ENCODE data around the gene LYSMD1. TPM values are rescaled to one million over a fixed set of nuclear protein-coding genes. Genes with fewer than 3 reads are reported as not detected.

LYSMD1 gene
- total RNA-seq (2021; fragmentation: NEBNext Ultra II Directional; extraction: Animal tissue kit (Norgen Biotek cat#: 25700)) (4.9 and 6.0 TPM in 2 replicates), polyA plus RNA-seq (2011; rRNA removed) (2.4 and 2.5 TPM in 2 replicates), polyA minus RNA-seq (2011; rRNA and poly(A)+ RNA removed) (5.1 and 7.4 TPM in 2 replicates)
- 4.3 TPM for polyA plus RNA-seq (2011; cell fraction: cytosol; rRNA removed)
- polyA plus RNA-seq (2011; cell fraction: nucleus; rRNA removed), result 5.4 TPM
- polyA plus RNA-seq (2012, experiment 1 of 2), result 4.8 to 6.5 TPM (median 6.0 TPM) in 4 replicates
- polyA plus RNA-seq (2012, experiment 2 of 2), result 4.9 TPM
- polyA plus RNA-seq (2013, experiment 1 of 2), result 3.3 TPM
- polyA plus RNA-seq (2013, experiment 2 of 2), result 3.2 TPM
- polyA minus RNA-seq (2011; cell fraction: cytosol; rRNA and poly(A)+ RNA removed), result 4.3 TPM
- polyA minus RNA-seq (2011; cell fraction: nucleus; rRNA and poly(A)+ RNA removed), result 4.1 TPM
- long read RNA-seq, experiment 1, result 0 reads
- long read RNA-seq, experiment 2, result 0 reads

GRCh38 chr1:151165738-151166504 is at the start of gene LYSMD1, which contains the start of gene SCNM1:
TSS of gene LYSMD1 (minus strand) at chr1:151165902. CDS start at chr1:151165258, 644 bp downstream.
TSS of gene SCNM1 (plus strand) at chr1:151166144. CDS start at chr1:151166153, 9 bp downstream.
- H3K4ac ChIP-seq (replicated peaks; ENCODE audit: insufficient read length, low read depth, low read length), result no peak within 1 kb of the TSS
- H4K8ac ChIP-seq (ENCODE audit: extremely low read depth, insufficient read depth, low read length), result peak within 1 kb of the TSS; percentile 86
- peaks cover 5 to 10% (median 5%) of the 10 kb centered on the region in 4 experiments for H3K4me1 ChIP-seq (replicated peaks in 1 of 4; ENCODE audit: control insufficient read depth in 3 of 4, insufficient read depth in 4 of 4, low read length in 3 of 4)
- 2% methylated on average over 38 of the region's 38 CpGs; no CpG with 5 or more reads in 1 of the 2 experiments for WGBS, 2 experiments (ENCODE audit: extremely low coverage in 1 of 2, insufficient coverage in 1 of 2, insufficient read length in 1 of 2, insufficient replicate concordance in 2 of 2, low coverage in 1 of 2, low lambda C conversion rate in 2 of 2, missing lambda C conversion rate in 1 of 2)
- peaks cover 0 to 18% (median 5%) of the 10 kb centered on the region in 4 experiments; a peak in 5 of 8 replicates for H3K36me3 ChIP-seq (ENCODE audit: control insufficient read depth in 2 of 4, insufficient read depth in 4 of 4, low read length in 3 of 4)
- peak within 1 kb of the TSS; percentile 85 for H2BK5ac ChIP-seq (ENCODE audit: low read depth, low read length)
- no peak within 1 kb of the TSS for H3K23ac ChIP-seq (ENCODE audit: insufficient read length)
- H2BK15ac ChIP-seq (ENCODE audit: low read length), result 0 out of 2 replicates have a peak within 1 kb of the TSS, but pooled peaks have one; percentile 10
- H4K91ac ChIP-seq (replicated peaks; ENCODE audit: insufficient read length, low read length), result no peak within 1 kb of the TSS
- H3K14ac ChIP-seq (ENCODE audit: insufficient read length), result no peak within 1 kb of the TSS
- DNase-seq (ENCODE audit: low read depth in 1 of 2, low spot score in 2 of 2) (peak; percentile 90 to 93), FAIRE-seq (peak; percentile 92)
- ChIA-PET POLR2A (ENCODE audit: partially characterized antibody) (interaction anchor here (0.6 to 2.4 kb wide), 17 partner anchors 9 to 198 kb away, joined by 3 to 13 read pairs (median 5); partner anchors contain the start of genes PSMD4, TMOD4 and TNFAIP8L2), CTCF (ENCODE audit: partially characterized antibody) (interaction anchor here (1.0 to 2.7 kb wide), 8 partner anchors 10 to 118 kb away, joined by 3 to 11 read pairs (median 4); partner anchors contain the start of genes C1orf56, TMOD4 and VPS72)
- H3K27ac ChIP-seq (ENCODE audit: low read depth, low read length), result peak within 1 kb of the TSS; percentile 42
- H3K27me3 ChIP-seq (replicated peaks in 1 of 4; ENCODE audit: control insufficient read depth in 3 of 4, extremely low read depth in 1 of 4, insufficient read depth in 3 of 4, low read length in 3 of 4), result no peaks in the 10 kb centered on the region
- H3K79me1 ChIP-seq (ENCODE audit: low read depth, low read length), result 0 out of 2 replicates have a peak, but pooled peaks cover 3% of the 10 kb centered on the region
- H3K18ac ChIP-seq (ENCODE audit: extremely low read depth, low read length), result peak within 1 kb of the TSS; percentile 89; the same call in 1 of the 2 replicates
- H3K79me2 ChIP-seq (ENCODE audit: control insufficient read depth in 1 of 2, insufficient read depth in 2 of 2, low read length in 2 of 2), result peaks cover 0 to 12% of the 10 kb centered on the region in 2 experiments; a peak in 2 of 4 replicates
- H4K20me1 ChIP-seq (replicated peaks in 1 of 2; ENCODE audit: control insufficient read depth in 1 of 2, insufficient read depth in 2 of 2, low read length in 2 of 2), result no peaks in the 10 kb centered on the region
- H3K4me3 ChIP-seq (ENCODE audit: extremely low read depth in 1 of 4, insufficient read depth in 2 of 4, low read depth in 3 of 4, low read length in 4 of 4), result peak within 1 kb of the TSS; percentile 80 to 99 (median 95)
- H2AK5ac ChIP-seq (ENCODE audit: low read depth, low read length), result no peak within 1 kb of the TSS; the same call in 1 of the 2 replicates
- no peak within 1 kb of the TSS for H2BK120ac ChIP-seq (replicated peaks; ENCODE audit: low read depth, low read length)
- no peaks in the 10 kb centered on the region for H3K9me3 ChIP-seq (ENCODE audit: insufficient read depth in 2 of 2, low read depth in 1 of 2, low read length in 1 of 2)
- peak within 1 kb of the TSS; percentile 79 to 89 (median 81) for H3K9ac ChIP-seq (replicated peaks in 1 of 4; ENCODE audit: extremely low read depth in 1 of 4, low read depth in 3 of 4, low read length in 3 of 4)
- H3K56ac ChIP-seq (replicated peaks; ENCODE audit: insufficient read length, low read depth, low read length), result peak within 1 kb of the TSS; percentile 56
- H3K4me2 ChIP-seq (ENCODE audit: insufficient read depth in 1 of 2, low read depth in 2 of 2, low read length in 2 of 2), result peak within 1 kb of the TSS; percentile 86 to 89
- H2AFZ ChIP-seq (ENCODE audit: low read length), result peak within 1 kb of the TSS; percentile 93
- H2BK12ac ChIP-seq (ENCODE audit: low read depth, low read length), result peak within 1 kb of the TSS; percentile 20; the same call in 1 of the 2 replicates
- 0 out of 2 replicates have a peak within 1 kb of the TSS, but pooled peaks have one; percentile 15 for H2BK20ac ChIP-seq (ENCODE audit: low read length)
- peak within 1 kb of the TSS; percentile 22 for H4K5ac ChIP-seq (ENCODE audit: insufficient read length, low read depth, low read length)
- peaks cover 17% of the 10 kb centered on the region for H3K23me2 ChIP-seq (ENCODE audit: low read depth, low read length)
- TF ChIP-seq GABPA (IDR thresholded peaks at IDR 0.05; ENCODE audit: borderline replicate concordance, insufficient read depth, low read length) (peak; percentile 89; the same call in 1 of the 2 replicates), HDAC2 (IDR thresholded peaks at IDR 0.05; ENCODE audit: borderline replicate concordance in 1 of 2, low read depth in 2 of 2, low read length in 2 of 2) (peak; percentile 49 to 68; a peak in 2 of 4 replicates), MAX (IDR thresholded peaks at IDR 0.05) (peak; percentile 60; the same call in 1 of the 2 replicates), KDM1A (IDR thresholded peaks at IDR 0.05; ENCODE audit: borderline replicate concordance, low read length) (no peak), FOSL1 (IDR thresholded peaks at IDR 0.05; ENCODE audit: insufficient read depth, low read depth, low read length) (no peak), RNF2 (IDR thresholded peaks at IDR 0.05; ENCODE audit: borderline replicate concordance, low read depth, low read length, missing control alignments, poor library complexity, severe bottlenecking) (no peak)
